BJ (cell line): ENCODE data around the gene OGDH. TPM values are rescaled to one million over a fixed set of nuclear protein-coding genes. Genes with fewer than 3 reads are reported as not detected.
"Not testable (repeated sequence)": the region's sequence is repeated elsewhere in the genome, so short reads cannot be mapped to it uniquely, and the experiment has no call there.

Experiments used
- CTCF ChIA-PET: fragments of 350-600 bp; formaldehyde crosslinking; extraction: SDS; loops from one replicate; lab custom pipeline; 2021; ENCODE audit warnings: antibody characterized with exemption, inconsistent platforms; lab: Yijun Ruan, JAX
- POLR2A ChIA-PET: fragments of 300-600 bp; sonication (Branson Sonifier 250); formaldehyde crosslinking; extraction: SDS; loops from one replicate; lab custom pipeline; 2021; ENCODE audit warnings: antibody characterized with exemption; lab: Charles Lee
- DNase-seq: peaks from one replicate; pipeline ENCODE4 v3.0.0-alpha.2; 2011; ENCODE audit warnings: low read depth
- H3K27me3 ChIP-seq: 2 replicates; pipeline ENCODE4 v1.6.0; 2011; ENCODE audit warnings: low read length; ENCODE audit not compliant: control insufficient read depth, insufficient read depth
- H3K36me3 ChIP-seq: 2 replicates; pipeline ENCODE4 v1.5.1; 2011; ENCODE audit warnings: low read length; ENCODE audit not compliant: control insufficient read depth, insufficient read depth
- H3K4me3 ChIP-seq: 2 replicates; pipeline ENCODE4 v1.5.1; 2011; ENCODE audit warnings: low read depth, mild to moderate bottlenecking, control low read depth, low read length
- polyA plus RNA-seq: library from polyadenylated mRNA; depleted of rRNA; stranded (reverse); fragments of >200 nt; gene quantifications from 2 replicates; pipeline ENCODE4 v1.2.3, GENCODE V29; 2011
- TF ChIP-seq, protein P1 (sequence below): IDR thresholded peaks from 2 replicates; pipeline ENCODE4 v1.5.1; 2011; ENCODE audit warnings: low read depth, mild to moderate bottlenecking, control low read depth, inconsistent platforms, low read length, moderate library complexity; ENCODE audit not compliant: insufficient read depth

OGDH gene
- polyA plus RNA-seq, 1 experiment, result 51.3 TPM

- POLR2A ChIA-PET, result no interaction called here
- Histone ChIP-seq H3K4me3 (no peak overlapping the region), H3K27me3 (no peaks in the 10 kb centered on the region), H3K36me3 (peaks cover 12% of the 10 kb centered on the region)
- TF ChIP-seq, protein P1, sequence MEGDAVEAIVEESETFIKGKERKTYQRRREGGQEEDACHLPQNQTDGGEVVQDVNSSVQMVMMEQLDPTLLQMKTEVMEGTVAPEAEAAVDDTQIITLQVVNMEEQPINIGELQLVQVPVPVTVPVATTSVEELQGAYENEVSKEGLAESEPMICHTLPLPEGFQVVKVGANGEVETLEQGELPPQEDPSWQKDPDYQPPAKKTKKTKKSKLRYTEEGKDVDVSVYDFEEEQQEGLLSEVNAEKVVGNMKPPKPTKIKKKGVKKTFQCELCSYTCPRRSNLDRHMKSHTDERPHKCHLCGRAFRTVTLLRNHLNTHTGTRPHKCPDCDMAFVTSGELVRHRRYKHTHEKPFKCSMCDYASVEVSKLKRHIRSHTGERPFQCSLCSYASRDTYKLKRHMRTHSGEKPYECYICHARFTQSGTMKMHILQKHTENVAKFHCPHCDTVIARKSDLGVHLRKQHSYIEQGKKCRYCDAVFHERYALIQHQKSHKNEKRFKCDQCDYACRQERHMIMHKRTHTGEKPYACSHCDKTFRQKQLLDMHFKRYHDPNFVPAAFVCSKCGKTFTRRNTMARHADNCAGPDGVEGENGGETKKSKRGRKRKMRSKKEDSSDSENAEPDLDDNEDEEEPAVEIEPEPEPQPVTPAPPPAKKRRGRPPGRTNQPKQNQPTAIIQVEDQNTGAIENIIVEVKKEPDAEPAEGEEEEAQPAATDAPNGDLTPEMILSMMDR, result no peak
- CTCF ChIA-PET, result interaction anchor here (3.3 to 7.4 kb wide), 2 partner anchors 214 to 321 kb away, joined by 12 to 62 read pairs; no protein-coding TSS in a partner anchor
- no peak for DNase-seq
Measured at GRCh38 chr7:44561962-44562621, 44.3 kb upstream of the OGDH start.

DNA sequence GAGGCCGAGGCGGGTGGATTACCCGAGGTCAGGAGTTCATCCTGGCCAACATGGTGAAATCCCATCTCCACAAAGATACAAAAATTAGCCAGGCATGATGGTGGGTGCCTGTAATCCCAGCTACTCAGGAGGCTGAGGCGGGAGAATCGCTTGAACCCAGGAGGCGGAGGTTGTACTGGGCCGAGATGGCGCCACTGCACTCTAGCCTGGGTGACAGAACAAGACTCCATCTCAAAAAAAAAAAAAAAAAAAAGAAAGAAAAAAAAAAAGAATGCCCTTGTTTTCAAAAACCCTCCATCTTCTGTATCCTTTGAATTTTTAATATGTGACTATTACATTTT is 43.8 kb upstream of the OGDH start:
- H3K4me3 ChIP-seq, DNase-seq, H3K27me3 ChIP-seq, POLR2A ChIA-PET: not testable (repeated sequence)
- CTCF ChIA-PET, result interaction anchor here (3.3 to 7.4 kb wide), 2 partner anchors 215 to 322 kb away, joined by 12 to 62 read pairs; no protein-coding TSS in a partner anchor
- H3K36me3 ChIP-seq, result peaks cover 13% of the 10 kb centered on the region

DNA sequence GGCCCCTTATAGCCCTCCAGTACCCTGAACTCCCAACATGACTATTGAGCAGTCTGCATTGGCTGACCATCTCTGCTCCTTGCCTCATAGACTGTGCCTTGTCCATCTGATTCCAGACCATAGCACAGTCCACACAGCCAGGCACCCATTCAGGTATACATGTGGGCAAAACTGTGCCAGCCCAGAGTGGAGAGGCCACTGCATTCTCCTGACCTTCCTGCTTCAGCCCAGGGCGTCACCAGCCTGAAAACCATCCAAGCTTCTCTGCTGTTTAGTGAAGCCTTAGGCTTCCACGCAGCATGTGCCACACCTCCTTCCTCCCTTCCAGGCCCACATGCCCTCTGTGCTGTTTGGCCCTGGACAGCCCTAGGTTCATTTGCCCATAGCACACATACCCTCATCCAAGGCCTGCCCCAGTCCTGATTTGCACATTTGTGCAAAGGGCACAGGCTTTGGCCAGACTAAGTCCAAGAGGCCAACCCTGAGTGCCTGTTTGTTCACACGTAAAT is 43.2 kb upstream of the OGDH start:
- ChIA-PET CTCF (interaction anchor here (0.6 to 7.4 kb wide), 5 partner anchors 9 to 1691 kb away, joined by 4 to 62 read pairs (median 11); no protein-coding TSS in a partner anchor), POLR2A (no interaction called here)

GRCh38 chr7:44564606-44565005 is 41.8 kb upstream of the OGDH start:
- no peaks in the 10 kb centered on the region for H3K27me3 ChIP-seq
- peaks cover 30% of the 10 kb centered on the region for H3K36me3 ChIP-seq
- TF ChIP-seq, protein P1, result no peak
- DNase-seq, result no peak
- no peak overlapping the region for H3K4me3 ChIP-seq
- ChIA-PET POLR2A (no interaction called here), CTCF (interaction anchor here (0.7 to 7.4 kb wide), 27 partner anchors 8 to 496 kb away, joined by 3 to 62 read pairs (median 4); partner anchors contain the start of genes DDX56, NUDCD3 and TMED4)

More for the DNA sequence above, 43.2 kb upstream of the OGDH start:
- no peak for DNase-seq
- Histone ChIP-seq H3K36me3 (peaks cover 18% of the 10 kb centered on the region), H3K4me3 (no peak overlapping the region), H3K27me3 (no peaks in the 10 kb centered on the region)
- TF ChIP-seq, protein P1, result no peak

DNA sequence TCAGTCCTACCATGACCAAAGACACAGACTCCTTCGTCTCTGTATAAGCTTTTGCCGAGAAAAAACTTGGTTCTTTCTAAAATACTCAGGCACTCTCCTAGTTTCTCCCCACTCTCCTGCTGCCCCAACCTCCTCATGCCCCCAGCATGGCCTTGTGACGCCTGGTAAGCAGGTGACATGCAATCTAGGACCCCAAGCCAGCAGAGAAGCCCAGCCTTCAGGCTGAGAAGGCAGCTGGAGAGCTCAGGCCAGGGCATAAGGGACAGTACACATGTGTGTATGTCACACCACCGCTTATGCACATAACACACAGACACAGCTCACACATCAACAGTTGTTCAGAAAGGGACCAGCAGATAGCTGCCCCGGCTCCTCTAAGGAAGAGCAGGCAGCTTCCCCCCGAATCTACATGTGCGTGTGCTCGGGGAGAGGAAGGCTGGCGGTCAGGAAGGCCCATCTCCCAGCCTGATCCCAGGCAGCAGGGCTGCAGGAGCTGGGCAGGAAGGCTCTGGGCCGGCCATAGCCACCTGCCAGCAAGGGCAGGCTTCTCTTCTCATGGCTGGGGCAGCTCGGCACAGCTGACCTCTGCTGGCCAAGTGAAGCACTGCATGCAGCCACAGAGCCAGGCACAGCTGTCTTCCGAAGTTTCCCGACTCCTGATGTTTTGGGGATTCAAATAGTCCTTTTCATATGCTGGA is 41.2 kb upstream of the OGDH start:
- H3K4me3 ChIP-seq, result no peak overlapping the region
- DNase-seq, result no peak
- H3K36me3 ChIP-seq, result peaks cover 36% of the 10 kb centered on the region
- ChIA-PET CTCF (interaction anchor here (0.6 to 7.4 kb wide), 37 partner anchors 7 to 497 kb away, joined by 3 to 62 read pairs (median 4); partner anchors contain the start of genes DDX56, NUDCD3 and TMED4), POLR2A (no interaction called here)
- TF ChIP-seq, protein P1, result peak; percentile 98
- no peaks in the 10 kb centered on the region for H3K27me3 ChIP-seq
